ENCODE results near the gene GMDS.

The GMDS gene

GRCh38 chr6:1605004-1605892 lies 640.2 kb downstream of the GMDS start:
- no peak for DNase-seq
- H3K27ac ChIP-seq (ENCODE audit: low read length) = no peak overlapping the region
- no peaks in the 10 kb centered on the region for H3K4me1 ChIP-seq (ENCODE audit: low read length)
- H2AFZ ChIP-seq (ENCODE audit: low read length) = no peak overlapping the region
- peaks cover 70% of the 10 kb centered on the region for H3K27me3 ChIP-seq (replicated peaks; ENCODE audit: insufficient read depth, low read length)
- no peaks in the 10 kb centered on the region for H4K20me1 ChIP-seq (ENCODE audit: insufficient read depth, low read length)
- H3K36me3 ChIP-seq (replicated peaks; ENCODE audit: insufficient read depth, low read length) = no peaks in the 10 kb centered on the region
- no peaks in the 10 kb centered on the region for H3F3A ChIP-seq (ENCODE audit: insufficient read depth, low read length)
- no peak overlapping the region for H3K9ac ChIP-seq (ENCODE audit: low read length)
- no peak for TF ChIP-seq CTCF (IDR thresholded peaks at IDR 0.05; ENCODE audit: low read length)
- no peak for TF ChIP-seq EZH2 (optimal IDR thresholded peaks at IDR 0.05; ENCODE audit: low read depth, low read length)
- no peaks in the 10 kb centered on the region for H3K9me2 ChIP-seq (replicated peaks; ENCODE audit: insufficient read depth, low read length)
- no peaks in the 10 kb centered on the region for H3K79me2 ChIP-seq (ENCODE audit: low read length)
- no peaks in the 10 kb centered on the region for H3K9me3 ChIP-seq (replicated peaks; ENCODE audit: insufficient read depth, low read length)
- peak overlapping the region; percentile 81; the same call in 1 of the 2 replicates for H3K4me2 ChIP-seq (ENCODE audit: low read depth, low read length)
- H3K4me3 ChIP-seq (ENCODE audit: low read length) = no peak overlapping the region

- Histone ChIP-seq H3K9ac (ENCODE audit: low read length) (no peak overlapping the region), H3K4me1 (ENCODE audit: low read length) (no peaks in the 10 kb centered on the region), H3K79me2 (ENCODE audit: low read length) (no peaks in the 10 kb centered on the region), H3K27ac (ENCODE audit: low read length) (no peak overlapping the region), H3K27me3 (replicated peaks; ENCODE audit: insufficient read depth, low read length) (peaks cover 70% of the 10 kb centered on the region), H3K9me2 (replicated peaks; ENCODE audit: insufficient read depth, low read length) (no peaks in the 10 kb centered on the region), H3K9me3 (replicated peaks; ENCODE audit: insufficient read depth, low read length) (no peaks in the 10 kb centered on the region), H3F3A (ENCODE audit: insufficient read depth, low read length) (no peaks in the 10 kb centered on the region), H3K4me3 (ENCODE audit: low read length) (peak overlapping the region; percentile 40; the same call in 1 of the 2 replicates), H4K20me1 (ENCODE audit: insufficient read depth, low read length) (no peaks in the 10 kb centered on the region), H3K4me2 (ENCODE audit: low read depth, low read length) (peak overlapping the region; percentile 81; the same call in 1 of the 2 replicates), H3K36me3 (replicated peaks; ENCODE audit: insufficient read depth, low read length) (no peaks in the 10 kb centered on the region), H2AFZ (ENCODE audit: low read length) (peak overlapping the region; percentile 58; the same call in 1 of the 2 replicates)
- TF ChIP-seq EZH2phosphoT487 (IDR thresholded peaks at IDR 0.05; ENCODE audit: low read length) (no peak), CTCF (IDR thresholded peaks at IDR 0.05; ENCODE audit: low read length) (peak; percentile 79), EZH2 (optimal IDR thresholded peaks at IDR 0.05; ENCODE audit: low read depth, low read length) (no peak)
- peak; percentile 40 for DNase-seq
Measured at GRCh38 chr6:1604158-1605003, 641.0 kb downstream of the GMDS start.

- Histone ChIP-seq H3K27ac (ENCODE audit: low read length) (no peak overlapping the region), H3K4me3 (ENCODE audit: low read length) (no peak overlapping the region), H3K4me1 (ENCODE audit: low read length) (no peaks in the 10 kb centered on the region), H3K4me2 (ENCODE audit: low read depth, low read length) (peak overlapping the region; percentile 81; the same call in 1 of the 2 replicates), H3K9me2 (replicated peaks; ENCODE audit: insufficient read depth, low read length) (no peaks in the 10 kb centered on the region), H3K9ac (ENCODE audit: low read length) (no peak overlapping the region), H3K36me3 (replicated peaks; ENCODE audit: insufficient read depth, low read length) (no peaks in the 10 kb centered on the region), H2AFZ (ENCODE audit: low read length) (no peak overlapping the region), H3K27me3 (replicated peaks; ENCODE audit: insufficient read depth, low read length) (peaks cover 69% of the 10 kb centered on the region), H3K9me3 (replicated peaks; ENCODE audit: insufficient read depth, low read length) (no peaks in the 10 kb centered on the region), H3K79me2 (ENCODE audit: low read length) (no peaks in the 10 kb centered on the region), H4K20me1 (ENCODE audit: insufficient read depth, low read length) (no peaks in the 10 kb centered on the region), H3F3A (ENCODE audit: insufficient read depth, low read length) (no peaks in the 10 kb centered on the region)
- no peak for DNase-seq
- no peak for TF ChIP-seq CTCF (IDR thresholded peaks at IDR 0.05; ENCODE audit: low read length)
- TF ChIP-seq EZH2phosphoT487 (IDR thresholded peaks at IDR 0.05; ENCODE audit: low read length) = no peak
- no peak for TF ChIP-seq EZH2 (optimal IDR thresholded peaks at IDR 0.05; ENCODE audit: low read depth, low read length)
Measured at GRCh38 chr6:1603708-1604107, 641.7 kb downstream of the GMDS start.
